A172 (cell line): Measurements from ENCODE around the gene SHANK2. TPM values are rescaled to one million over a fixed set of nuclear protein-coding genes. Genes with fewer than 3 reads are reported as not detected.

ENCODE experiments used
- DNase-seq: peaks from one replicate; pipeline ENCODE4 v3.0.0-alpha.2; 2015; ENCODE audit warnings: low spot score
- total RNA-seq: library from RNA; depleted of rRNA; stranded (reverse); fragments of >200 nt; shearing (Covaris generic); gene quantifications from 2 replicates; pipeline ENCODE4 v1.2.3, GENCODE V29; 2014; rRNA removed

The SHANK2 gene
- total RNA-seq = 0.02 TPM in 2 replicates

- DNase-seq = no peak
Observed at GRCh38 chr11:71252269-71252769, at the start of gene SHANK2. SHANK2 (minus strand) TSS chr11:71252577; CDS start chr11:71147326, 105,251 bp downstream.

GRCh38 chr11:71301858-71302533 lies 49.6 kb upstream of the SHANK2 start:
- no peak for DNase-seq

- no peak for DNase-seq
Observed at GRCh38 chr11:71301046-71301857, 48.9 kb upstream of the SHANK2 start.

GRCh38 chr11:71300187-71300586 lies 47.8 kb upstream of the SHANK2 start:
- no peak for DNase-seq

GRCh38 chr11:71298761-71299181 lies 46.4 kb upstream of the SHANK2 start:
- DNase-seq = no peak

- no peak for DNase-seq
Observed at GRCh38 chr11:71298016-71298550, 45.7 kb upstream of the SHANK2 start.

GRCh38 chr11:71294846-71295600 lies 42.6 kb upstream of the SHANK2 start:
- no peak for DNase-seq

- no peak for DNase-seq
Observed at GRCh38 chr11:71293961-71294782, 41.8 kb upstream of the SHANK2 start.

GRCh38 chr11:71286701-71287643 lies 34.6 kb upstream of the SHANK2 start:
- peak; percentile 93 for DNase-seq

- no peak for DNase-seq
Observed at GRCh38 chr11:71285111-71285510, 32.7 kb upstream of the SHANK2 start.

- DNase-seq = no peak
Observed at GRCh38 chr11:71284525-71285092, 32.2 kb upstream of the SHANK2 start.

GRCh38 chr11:71283971-71284441 lies 31.6 kb upstream of the SHANK2 start:
- DNase-seq = no peak

- DNase-seq = no peak
Observed at GRCh38 chr11:71282581-71283351, 30.4 kb upstream of the SHANK2 start.

GRCh38 chr11:71281831-71282230 lies 29.5 kb upstream of the SHANK2 start:
- DNase-seq = no peak

GRCh38 chr11:71281204-71281603 lies 28.8 kb upstream of the SHANK2 start:
- no peak for DNase-seq

GRCh38 chr11:71279916-71280645 lies 27.7 kb upstream of the SHANK2 start:
- DNase-seq = no peak

- DNase-seq = no peak
Observed at GRCh38 chr11:71272161-71272560, 19.8 kb upstream of the SHANK2 start.
